ENCODE results near the gene TNIK.

The TNIK gene

GRCh38 chr3:171185959-171186358 lies 274.2 kb downstream of the TNIK start:
- TF ChIP-seq CTCF (IDR thresholded peaks at IDR 0.05; ENCODE audit: borderline replicate concordance, control extremely low read depth, extremely low read depth, insufficient read depth, missing control alignments): no peak
- in situ Hi-C loops (cut with MboI; ENCODE audit: low sequenced_read_pairs, unreplicated experiment): loop anchor here (10.0 kb wide), 2 partner anchors 279 to 379 kb away; partner anchors contain the start of gene TNIK
- no peak for DNase-seq (ENCODE audit: low spot score)

DNA sequence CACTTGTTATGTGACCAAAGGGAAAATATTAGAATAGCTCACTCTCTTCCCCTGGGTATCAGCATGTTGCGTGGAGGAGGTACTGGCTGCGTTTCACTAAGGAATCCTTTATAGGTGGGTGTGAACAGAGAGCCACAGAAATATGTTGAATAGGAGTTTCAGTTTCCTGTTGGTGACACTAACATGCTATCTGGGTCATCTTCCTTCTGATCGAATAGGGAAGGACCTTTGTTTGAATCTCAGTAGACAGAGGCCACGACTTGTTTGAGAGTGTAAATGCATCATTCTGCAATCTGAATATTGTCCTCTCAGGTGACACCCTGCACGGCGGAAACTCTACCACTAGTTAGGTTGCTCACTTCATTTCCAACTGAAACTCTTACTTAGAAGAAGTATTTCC lies 275.8 kb downstream of the TNIK start:
- DNase-seq (ENCODE audit: low spot score): peak; percentile 27
- TF ChIP-seq CTCF (IDR thresholded peaks at IDR 0.05; ENCODE audit: borderline replicate concordance, control extremely low read depth, extremely low read depth, insufficient read depth, missing control alignments): no peak
- in situ Hi-C loops (cut with MboI; ENCODE audit: low sequenced_read_pairs, unreplicated experiment): loop anchor here (10.0 kb wide), 2 partner anchors 280 to 380 kb away; partner anchors contain the start of gene TNIK

GRCh38 chr3:171183042-171183441 lies 277.2 kb downstream of the TNIK start:
- no peak for DNase-seq (ENCODE audit: low spot score)
- in situ Hi-C loops (cut with MboI; ENCODE audit: low sequenced_read_pairs, unreplicated experiment): loop anchor here (10.0 kb wide), 2 partner anchors 282 to 382 kb away; partner anchors contain the start of gene TNIK
- TF ChIP-seq CTCF (IDR thresholded peaks at IDR 0.05; ENCODE audit: borderline replicate concordance, control extremely low read depth, extremely low read depth, insufficient read depth, missing control alignments): no peak

DNA sequence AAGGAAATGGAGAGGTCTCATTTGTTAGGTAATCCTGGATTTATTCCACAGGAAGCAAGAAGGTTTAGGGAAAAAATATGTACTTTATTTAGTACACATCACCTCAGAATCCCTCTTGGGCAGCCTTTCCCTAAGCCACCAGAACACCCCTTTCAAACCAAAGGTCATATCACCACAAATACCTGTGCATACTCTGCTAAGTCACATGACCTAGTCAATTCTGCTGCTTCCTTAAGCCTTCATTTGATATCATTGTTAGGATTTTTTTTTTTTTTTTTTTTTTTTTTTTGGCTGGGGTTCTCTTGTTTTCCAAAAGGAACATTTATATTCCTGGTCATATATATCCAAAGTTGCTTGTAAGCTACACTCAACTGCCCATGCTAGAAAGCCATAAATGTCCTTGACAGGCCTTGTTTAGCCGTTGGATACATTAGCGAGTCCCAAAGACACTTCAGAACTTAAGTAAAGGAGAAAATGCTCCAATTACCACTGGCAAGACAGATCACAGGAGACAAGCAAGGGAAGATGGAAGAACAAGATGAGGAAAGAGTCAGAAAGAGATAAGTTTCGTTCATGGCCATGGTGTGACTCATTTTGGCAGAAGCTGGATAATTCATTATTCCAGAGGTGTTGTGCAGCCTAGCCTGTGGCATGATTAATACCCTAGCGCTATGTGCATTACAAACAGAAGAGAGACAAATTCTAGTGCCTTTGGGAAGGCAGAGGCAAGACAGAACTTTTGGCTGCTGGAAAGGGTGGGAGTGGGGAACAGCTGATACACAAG lies 278.1 kb downstream of the TNIK start:
- no peak for TF ChIP-seq CTCF (IDR thresholded peaks at IDR 0.05; ENCODE audit: borderline replicate concordance, control extremely low read depth, extremely low read depth, insufficient read depth, missing control alignments)
- no peak for DNase-seq (ENCODE audit: low spot score)
- in situ Hi-C loops (cut with MboI; ENCODE audit: low sequenced_read_pairs, unreplicated experiment): loop anchor here (10.0 kb wide), 2 partner anchors 283 to 383 kb away; partner anchors contain the start of gene TNIK

DNA sequence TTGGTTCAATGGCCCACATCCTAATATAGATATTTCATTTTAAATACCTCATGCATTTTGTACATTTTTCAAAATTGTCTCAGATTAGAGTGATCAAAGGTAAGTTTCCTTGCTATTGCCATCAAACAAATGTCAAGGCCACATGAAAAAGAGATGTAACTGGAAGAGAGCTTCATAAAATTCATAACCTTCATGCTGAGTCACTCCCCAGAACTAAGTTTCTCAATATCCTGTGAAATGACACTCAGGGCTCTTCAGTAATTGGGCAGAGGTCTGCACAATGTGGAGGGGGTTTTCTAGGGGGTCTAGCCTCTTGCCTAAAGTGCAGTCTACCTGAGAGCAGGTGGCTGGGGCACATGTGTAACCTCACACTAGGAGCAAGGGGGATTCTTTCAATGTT lies 281.5 kb downstream of the TNIK start:
- TF ChIP-seq CTCF (IDR thresholded peaks at IDR 0.05; ENCODE audit: borderline replicate concordance, control extremely low read depth, extremely low read depth, insufficient read depth, missing control alignments): no peak
- in situ Hi-C loops (cut with MboI; ENCODE audit: low sequenced_read_pairs, unreplicated experiment): no loop called here
- DNase-seq (ENCODE audit: low spot score): no peak

- in situ Hi-C loops (cut with MboI; ENCODE audit: low sequenced_read_pairs, unreplicated experiment): no loop called here
- no peak for DNase-seq (ENCODE audit: low spot score)
- no peak for TF ChIP-seq CTCF (IDR thresholded peaks at IDR 0.05; ENCODE audit: borderline replicate concordance, control extremely low read depth, extremely low read depth, insufficient read depth, missing control alignments)
Measured at GRCh38 chr3:171177553-171177952, 282.7 kb downstream of the TNIK start.

Data from GM13976 (cell line).